DND-41 (cell line): ENCODE measurements around the gene NTM.

Experiments
- ATAC-seq: fragments of 200-7000 bp; cut with Tn5 transposase; 3 replicates; pipeline ENCODE4 v1.9.1; 2021; ENCODE audit warnings: low read depth; ENCODE audit not compliant: insufficient read depth
- DNase-seq: peaks from one replicate; pipeline ENCODE4 v3.0.0-alpha.2; 2020
- H2AFZ ChIP-seq: 2 replicates; pipeline ENCODE4 v1.6.0; 2012; ENCODE audit warnings: low read depth, low read length
- H3K27ac ChIP-seq: 2 replicates; pipeline ENCODE4 v1.5.1; 2012; ENCODE audit warnings: low read length, inconsistent platforms
- H3K27me3 ChIP-seq: fragments of 200-600 bp; sonication (generic); 2 replicates; pipeline ENCODE4 v1.6.0; 2012; ENCODE audit warnings: low read length, mild to moderate bottlenecking, inconsistent platforms; ENCODE audit not compliant: insufficient read depth, poor library complexity
- H3K36me3 ChIP-seq: 2 replicates; pipeline ENCODE4 v1.5.1; 2012; ENCODE audit warnings: low read length, inconsistent platforms; ENCODE audit not compliant: insufficient read depth
- H3K4me1 ChIP-seq: 2 replicates; pipeline ENCODE4 v1.5.1; 2012; ENCODE audit warnings: mild to moderate bottlenecking, low read length; ENCODE audit not compliant: insufficient read depth
- H3K4me2 ChIP-seq: 2 replicates; pipeline ENCODE4 v1.6.0; 2012; ENCODE audit warnings: mild to moderate bottlenecking, moderate library complexity, low read length, inconsistent platforms; ENCODE audit not compliant: insufficient read depth
- H3K4me3 ChIP-seq, 2 experiments: fragments of 200-600 bp in 1 of 2; shearing (Covaris generic) in 1 of 2; 2 replicates each; pipeline ENCODE4 v1.5.1; 2012 to 2016; ENCODE audit warnings: inconsistent platforms in 2 of 2, low read length in 2 of 2, mild to moderate bottlenecking in 2 of 2, low read depth in 1 of 2, moderate library complexity in 1 of 2
- H3K79me2 ChIP-seq: 2 replicates; pipeline ENCODE4 v1.6.0; 2012; ENCODE audit warnings: low read length, inconsistent platforms; ENCODE audit not compliant: insufficient read depth
- H3K9ac ChIP-seq: 2 replicates; pipeline ENCODE4 v1.6.0; 2012; ENCODE audit warnings: low read depth, mild to moderate bottlenecking, inconsistent platforms, low read length, moderate library complexity
- H3K9me3 ChIP-seq: 2 replicates; pipeline ENCODE4 v1.5.1; 2012; ENCODE audit warnings: low read length, moderate library complexity, mild to moderate bottlenecking, inconsistent platforms; ENCODE audit not compliant: insufficient read depth, severe bottlenecking
- H4K20me1 ChIP-seq: 2 replicates; pipeline ENCODE4 v1.6.0; 2012; ENCODE audit warnings: low read length; ENCODE audit not compliant: insufficient read depth
- CTCF ChIP-seq: IDR thresholded peaks from 2 replicates; pipeline ENCODE4 v1.5.1; 2012; ENCODE audit warnings: borderline replicate concordance, low read length, moderate library complexity, mild to moderate bottlenecking; ENCODE audit not compliant: poor library complexity, severe bottlenecking; ENCODE audit errors: extremely low read depth
- EZH2 ChIP-seq: IDR thresholded peaks from 3 replicates; pipeline ENCODE4 v1.6.1; 2012; ENCODE audit warnings: borderline replicate concordance, low read depth, mild to moderate bottlenecking, moderate library complexity, low read length, inconsistent platforms; ENCODE audit not compliant: severe bottlenecking

Gene NTM

GRCh38 chr11:132257871-132258270 lies 887.5 kb downstream of the NTM start:
- no peaks in the 10 kb centered on the region for H3K36me3 ChIP-seq
- no peaks in the 10 kb centered on the region for H3K27me3 ChIP-seq
- TF ChIP-seq CTCF (no peak), EZH2 (no peak)
- H3K4me1 ChIP-seq, result no peaks in the 10 kb centered on the region
- H3K4me2 ChIP-seq, result no peak overlapping the region
- ATAC-seq, result no peak
- H3K27ac ChIP-seq, result no peak overlapping the region
- DNase-seq, result no peak
- no peak overlapping the region for H3K9ac ChIP-seq
- H3K4me3 ChIP-seq, result no peak overlapping the region
- no peak overlapping the region for H2AFZ ChIP-seq
- no peaks in the 10 kb centered on the region for H3K9me3 ChIP-seq
- H4K20me1 ChIP-seq, result no peaks in the 10 kb centered on the region
- no peaks in the 10 kb centered on the region for H3K79me2 ChIP-seq

GRCh38 chr11:132258875-132259274 lies 888.5 kb downstream of the NTM start:
- Histone ChIP-seq H3K36me3 (no peaks in the 10 kb centered on the region), H3K27me3 (no peaks in the 10 kb centered on the region), H3K79me2 (no peaks in the 10 kb centered on the region), H3K4me1 (no peaks in the 10 kb centered on the region), H3K27ac (no peak overlapping the region), H3K4me3 (no peak overlapping the region), H3K9me3 (no peaks in the 10 kb centered on the region), H3K9ac (no peak overlapping the region), H3K4me2 (no peak overlapping the region), H2AFZ (no peak overlapping the region), H4K20me1 (no peaks in the 10 kb centered on the region)
- TF ChIP-seq EZH2, result no peak
- no peak for TF ChIP-seq CTCF
- DNase-seq, result no peak
- ATAC-seq, result no peak

GRCh38 chr11:132260636-132261035 lies 890.2 kb downstream of the NTM start:
- ATAC-seq (no peak), DNase-seq (no peak)
- no peaks in the 10 kb centered on the region for H3K4me1 ChIP-seq
- no peaks in the 10 kb centered on the region for H4K20me1 ChIP-seq
- H3K9me3 ChIP-seq, result no peaks in the 10 kb centered on the region
- H3K27ac ChIP-seq, result no peak overlapping the region
- H3K36me3 ChIP-seq, result no peaks in the 10 kb centered on the region
- H3K4me2 ChIP-seq, result no peak overlapping the region
- H2AFZ ChIP-seq, result no peak overlapping the region
- no peak for TF ChIP-seq EZH2
- TF ChIP-seq CTCF, result no peak
- H3K27me3 ChIP-seq, result no peaks in the 10 kb centered on the region
- no peak overlapping the region for H3K4me3 ChIP-seq
- no peak overlapping the region for H3K9ac ChIP-seq
- no peaks in the 10 kb centered on the region for H3K79me2 ChIP-seq

- H3K4me1 ChIP-seq, result no peaks in the 10 kb centered on the region
- H3K27me3 ChIP-seq, result no peaks in the 10 kb centered on the region
- ATAC-seq (no peak), DNase-seq (no peak)
- H3K9me3 ChIP-seq, result no peaks in the 10 kb centered on the region
- H3K79me2 ChIP-seq, result no peaks in the 10 kb centered on the region
- no peak overlapping the region for H3K4me3 ChIP-seq
- no peak overlapping the region for H3K4me2 ChIP-seq
- H3K36me3 ChIP-seq, result no peaks in the 10 kb centered on the region
- no peak for TF ChIP-seq CTCF
- no peak for TF ChIP-seq EZH2
- no peaks in the 10 kb centered on the region for H4K20me1 ChIP-seq
- H3K27ac ChIP-seq, result no peak overlapping the region
- H3K9ac ChIP-seq, result no peak overlapping the region
- H2AFZ ChIP-seq, result no peak overlapping the region
These were observed 892.8 kb downstream of the NTM start for GRCh38 chr11:132263241-132263640.
